Esophagus (tissue), 2 donors: ENCODE results near the gene CD300LD. TPM values are rescaled to one million over a fixed set of nuclear protein-coding genes. Genes with fewer than 3 reads are reported as not detected.

Source experiments
- H3K27ac ChIP-seq, 2 donors: one replicate each; pipeline ENCODE4 v1.5.1; 2013; ENCODE audit warnings: low read depth in 2 of 2, mild to moderate bottlenecking in 2 of 2, inconsistent platforms in 1 of 2, low read length in 1 of 2, moderate library complexity in 1 of 2
- H3K27me3 ChIP-seq, 2 donors: one replicate each; pipeline ENCODE4 v1.6.1; 2013; ENCODE audit warnings: low read length in 2 of 2, control low read depth in 1 of 2, mild to moderate bottlenecking in 1 of 2; ENCODE audit not compliant: insufficient read depth in 2 of 2, control insufficient read depth in 1 of 2
- H3K36me3 ChIP-seq, 2 donors: one replicate each; pipeline ENCODE4 v1.6.1; 2013; ENCODE audit warnings: low read length in 1 of 2; ENCODE audit not compliant: control insufficient read depth in 2 of 2, insufficient read depth in 2 of 2
- H3K4me1 ChIP-seq, 2 donors: one replicate each; pipeline ENCODE4 v1.6.1; 2013; ENCODE audit warnings: low read length in 1 of 2; ENCODE audit not compliant: control insufficient read depth in 2 of 2, insufficient read depth in 2 of 2
- H3K4me3 ChIP-seq, 2 donors: one replicate each; pipeline ENCODE4 v1.5.1; 2013; ENCODE audit warnings: low read length in 2 of 2, mild to moderate bottlenecking in 2 of 2, low read depth in 1 of 2, moderate library complexity in 1 of 2
- H3K9me3 ChIP-seq, 2 donors: one replicate each; pipeline ENCODE4 v1.6.1; 2013; ENCODE audit warnings: mild to moderate bottlenecking in 2 of 2, low read depth in 1 of 2, low read length in 1 of 2, moderate library complexity in 1 of 2; ENCODE audit not compliant: control insufficient read depth in 2 of 2, insufficient read depth in 1 of 2
- WGBS, 2 donors: extraction: QIAGEN DNeasy Blood & Tissue Kit; methylation state at CpG; one replicate each; pipeline ENCODE4 v1.1.7; 2013; 5-methylcytosine and 5-hydroxymethylcytosine counted together
- polyA plus RNA-seq, 2 donors: library from polyadenylated mRNA; stranded (reverse); fragments of 200-250 nt; gene quantifications; one replicate each; pipeline ENCODE4 v1.2.3, GENCODE V29; 2013
- donor health status: healthy with polysubstance abuse.
- donor health status: Bipolar disorder and iron deficiency.

The CD300LD gene
- polyA plus RNA-seq, 2 donors = not detected

DNA sequence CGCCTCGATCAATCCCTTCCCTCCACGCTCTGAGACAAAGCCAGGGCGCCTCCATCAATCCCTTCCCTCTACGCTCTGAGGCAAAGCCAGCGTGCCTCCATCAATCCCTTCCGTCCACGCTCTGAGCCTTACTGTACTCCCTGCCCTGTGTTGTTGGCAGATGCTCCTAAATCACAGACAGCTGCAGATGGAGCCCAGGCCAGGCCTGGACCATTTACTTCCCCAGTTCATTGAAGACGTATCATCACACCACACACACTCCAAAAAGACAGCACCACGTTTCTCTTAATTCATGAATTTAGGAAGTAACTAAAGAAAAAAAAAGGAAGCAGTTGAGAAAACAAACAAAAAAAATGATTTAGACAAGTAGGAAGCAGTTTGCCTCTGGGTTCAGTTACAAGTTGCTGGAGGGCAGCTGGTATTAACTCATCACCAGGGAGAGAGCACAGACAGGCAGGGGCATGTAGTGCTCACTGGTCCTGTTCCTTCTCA lies 7.4 kb upstream of the CD300LD start:
- H3K4me3 ChIP-seq = no peak overlapping the region
- H3K9me3 ChIP-seq = no peaks in the 10 kb centered on the region
- no peak overlapping the region for H3K27ac ChIP-seq
- no peaks in the 10 kb centered on the region for H3K36me3 ChIP-seq
- peaks cover 2 to 3% of the 10 kb centered on the region in 2 donors for H3K4me1 ChIP-seq
- H3K27me3 ChIP-seq = no peaks in the 10 kb centered on the region
- WGBS, 2 donors = 30 to 37% methylated on average over 10 of the region's 10 CpGs

DNA sequence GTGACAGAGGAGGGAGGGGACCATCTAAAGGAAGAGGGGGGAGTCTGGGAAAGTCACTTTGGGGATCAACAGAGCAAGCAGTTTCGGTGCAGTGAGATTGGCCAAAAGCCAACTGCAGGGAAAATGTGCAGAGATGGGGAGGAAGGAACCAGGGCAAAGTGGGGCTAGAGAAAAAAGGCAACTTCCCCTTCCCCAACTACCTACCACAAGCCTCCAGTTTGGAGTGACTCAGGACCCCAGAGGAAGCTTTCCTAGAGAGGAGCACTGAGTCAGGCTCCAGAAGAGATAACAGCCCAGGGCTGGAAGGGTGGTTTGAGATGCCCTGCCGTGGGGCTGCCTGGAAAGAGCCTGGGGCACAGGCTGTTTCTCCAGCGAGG lies 6.9 kb upstream of the CD300LD start:
- Histone ChIP-seq H3K4me1 (peaks cover 2% of the 10 kb centered on the region in 2 donors), H3K27ac (no peak overlapping the region), H3K27me3 (no peaks in the 10 kb centered on the region), H3K4me3 (no peak overlapping the region), H3K36me3 (no peaks in the 10 kb centered on the region), H3K9me3 (no peaks in the 10 kb centered on the region)
- 17 to 18% methylated on average over 3 of the region's 3 CpGs for WGBS, 2 donors

DNA sequence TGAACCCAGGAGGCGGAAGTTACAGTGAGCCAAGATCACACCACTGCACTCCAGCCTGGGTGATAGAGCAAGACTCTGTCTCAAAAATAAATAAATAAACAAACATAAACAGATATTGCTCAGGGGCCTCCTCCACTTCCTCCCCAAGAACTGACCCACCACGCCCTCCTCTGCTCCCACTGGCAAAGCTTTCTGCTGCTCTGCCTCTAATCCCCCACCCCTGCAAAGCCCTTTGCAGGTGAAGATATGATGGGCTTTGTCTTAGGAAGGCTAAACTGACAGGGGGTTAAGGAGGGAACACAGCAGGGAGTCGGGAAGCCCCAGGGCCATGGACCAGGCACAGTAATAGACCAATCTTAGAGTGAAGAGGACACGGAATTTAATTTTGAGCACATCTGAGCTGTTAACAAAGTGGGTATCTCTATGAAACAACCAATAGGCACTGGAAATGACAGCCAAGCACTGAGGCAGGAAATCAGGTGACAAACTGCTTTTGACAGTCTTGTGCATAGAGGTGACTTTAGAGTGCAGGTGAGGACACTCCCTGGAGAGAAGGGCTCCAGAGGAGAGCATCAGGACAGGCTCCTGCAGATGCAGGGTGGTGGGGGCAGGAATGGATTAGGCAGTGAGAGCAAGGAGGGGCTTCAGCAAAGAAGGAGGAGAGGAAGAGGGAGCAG lies 6.4 kb upstream of the CD300LD start:
- no peaks in the 10 kb centered on the region for H3K9me3 ChIP-seq
- H3K27ac ChIP-seq = no peak overlapping the region
- peaks cover 0 to 2% of the 10 kb centered on the region in 2 donors for H3K4me1 ChIP-seq
- H3K27me3 ChIP-seq = no peaks in the 10 kb centered on the region
- WGBS, 2 donors = 72 to 78% methylated on average over 4 of the region's 4 CpGs
- H3K36me3 ChIP-seq = no peaks in the 10 kb centered on the region
- no peak overlapping the region for H3K4me3 ChIP-seq

DNA sequence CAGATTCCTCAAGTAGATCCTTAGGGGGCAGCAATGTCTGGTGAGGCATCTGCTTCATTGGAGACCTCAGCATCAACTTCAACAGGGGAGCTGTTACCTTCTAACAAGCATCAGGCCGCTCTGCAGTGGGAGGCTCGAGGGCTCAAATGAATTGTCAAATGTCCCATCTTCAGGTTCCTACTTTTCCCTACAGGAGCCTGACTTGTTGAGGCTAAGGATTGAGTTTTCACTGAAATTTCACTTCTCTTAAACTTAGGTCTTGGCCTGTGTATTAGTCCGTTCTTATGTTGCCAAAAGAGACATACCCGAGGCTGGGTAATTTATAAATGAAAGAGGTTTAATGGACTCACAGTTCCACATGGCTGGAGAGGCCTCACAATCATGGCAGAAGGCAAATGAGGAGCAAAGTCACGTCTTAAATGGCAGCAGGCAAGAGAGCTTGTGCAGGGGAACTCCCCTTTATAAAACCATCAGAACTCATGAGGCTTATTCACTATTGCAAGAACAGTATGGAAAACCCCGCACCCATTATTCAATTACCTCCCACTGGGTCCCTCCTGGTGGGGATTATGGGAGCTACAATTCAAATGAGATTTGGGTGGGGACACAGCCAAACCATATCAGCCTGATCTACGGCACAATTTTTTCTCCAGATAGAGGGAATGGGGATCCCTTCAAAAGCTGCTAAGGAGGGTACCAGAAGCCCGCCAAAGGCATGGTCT lies 5.1 kb upstream of the CD300LD start:
- WGBS, 2 donors = 72 to 75% methylated on average over 8 of the region's 8 CpGs
- Histone ChIP-seq H3K36me3 (no peaks in the 10 kb centered on the region), H3K27ac (no peak overlapping the region), H3K4me1 (peaks cover 0 to 2% of the 10 kb centered on the region in 2 donors), H3K27me3 (no peaks in the 10 kb centered on the region), H3K9me3 (no peaks in the 10 kb centered on the region), H3K4me3 (no peak overlapping the region)

DNA sequence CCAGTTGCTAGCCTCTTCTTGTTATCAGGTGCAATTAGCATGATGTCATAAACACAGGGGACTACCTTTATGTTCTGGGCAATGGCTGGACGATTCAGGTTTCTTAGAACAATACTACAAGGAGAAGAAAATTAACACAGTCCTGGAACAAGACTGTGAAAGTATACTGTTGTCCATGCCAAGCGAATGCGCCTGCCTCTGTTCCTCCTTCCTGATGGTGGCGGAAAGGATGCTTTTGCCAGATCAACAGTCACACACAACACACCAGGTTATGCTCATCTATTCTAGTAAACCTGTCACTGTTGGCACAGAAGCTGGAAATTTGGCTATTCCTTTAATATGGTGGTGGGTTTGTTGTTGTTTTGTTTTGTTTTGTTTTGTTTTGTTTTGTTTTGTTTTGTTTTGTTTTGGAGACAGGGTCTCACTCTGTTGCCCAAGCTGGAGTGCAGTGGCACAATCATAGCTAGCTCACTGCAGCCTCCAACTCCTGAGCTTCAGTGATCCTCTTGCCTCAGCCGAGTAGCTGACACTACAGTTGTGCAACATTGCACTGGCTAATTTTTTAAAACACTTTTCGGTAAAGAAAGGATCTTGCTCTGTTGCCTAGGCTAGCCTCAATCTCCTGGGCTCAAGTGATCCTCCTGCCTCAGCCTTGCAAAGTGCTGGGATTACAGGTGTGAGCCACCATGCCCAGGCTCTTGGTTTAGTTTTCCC lies 3.1 kb upstream of the CD300LD start:
- Histone ChIP-seq H3K9me3 (no peaks in the 10 kb centered on the region), H3K27me3 (no peaks in the 10 kb centered on the region), H3K4me1 (peaks cover 0 to 2% of the 10 kb centered on the region in 2 donors), H3K27ac (no peak overlapping the region), H3K36me3 (no peaks in the 10 kb centered on the region), H3K4me3 (no peak overlapping the region)
- WGBS, 2 donors = 69 to 78% methylated on average over 6 of the region's 6 CpGs

DNA sequence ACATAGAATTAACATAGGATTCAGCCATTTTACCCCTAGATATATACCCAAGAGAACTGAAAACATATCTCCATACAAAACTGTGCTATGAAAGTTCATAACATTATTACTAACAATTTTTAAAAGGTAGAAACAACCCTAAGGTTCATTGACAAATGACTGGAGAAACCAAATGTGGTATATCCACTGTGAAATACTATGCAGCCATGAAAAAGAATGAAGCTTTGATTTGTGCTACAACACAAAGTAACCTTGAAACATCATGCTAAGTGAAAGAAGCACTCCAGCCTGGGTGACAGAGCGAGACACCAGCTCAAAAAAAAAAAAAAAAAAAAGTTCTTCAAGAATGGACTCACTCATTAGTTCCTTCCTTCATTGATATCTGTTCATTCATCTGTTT lies 580 bp downstream of the CD300LD start:
- Histone ChIP-seq H3K4me3 (no peak overlapping the region), H3K4me1 (no peaks in the 10 kb centered on the region), H3K9me3 (no peaks in the 10 kb centered on the region), H3K27ac (no peak overlapping the region), H3K36me3 (no peaks in the 10 kb centered on the region), H3K27me3 (no peaks in the 10 kb centered on the region)
- WGBS, 2 donors = 75 to 80% methylated on average over 1 of the region's 1 CpG

DNA sequence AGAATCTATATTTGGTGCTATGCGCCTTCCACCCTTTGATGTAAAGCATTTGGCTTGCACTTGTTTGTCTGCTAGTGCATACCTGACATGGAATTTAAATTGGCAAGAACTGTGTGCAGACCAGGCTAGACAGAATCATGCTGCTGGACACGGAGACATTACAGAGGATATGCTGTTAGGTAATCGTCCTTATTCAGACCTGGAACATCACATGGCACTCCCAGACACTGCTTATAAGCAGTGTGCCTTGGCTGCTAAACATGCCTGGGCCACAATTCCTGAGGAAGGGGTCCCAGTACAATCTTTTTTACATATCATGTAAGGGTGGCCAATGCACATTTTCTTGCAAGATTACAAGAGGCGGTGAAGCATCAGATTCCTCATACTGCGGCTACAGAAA lies 6.4 kb downstream of the CD300LD start:
- peaks cover 0 to 3% of the 10 kb centered on the region in 2 donors for H3K9me3 ChIP-seq
- no peak overlapping the region for H3K4me3 ChIP-seq
- WGBS, 2 donors = 59 to 63% methylated on average over 5 of the region's 5 CpGs
- H3K4me1 ChIP-seq = no peaks in the 10 kb centered on the region
- H3K36me3 ChIP-seq = no peaks in the 10 kb centered on the region
- peaks cover 0 to 2% of the 10 kb centered on the region in 2 donors for H3K27me3 ChIP-seq
- H3K27ac ChIP-seq = no peak overlapping the region

DNA sequence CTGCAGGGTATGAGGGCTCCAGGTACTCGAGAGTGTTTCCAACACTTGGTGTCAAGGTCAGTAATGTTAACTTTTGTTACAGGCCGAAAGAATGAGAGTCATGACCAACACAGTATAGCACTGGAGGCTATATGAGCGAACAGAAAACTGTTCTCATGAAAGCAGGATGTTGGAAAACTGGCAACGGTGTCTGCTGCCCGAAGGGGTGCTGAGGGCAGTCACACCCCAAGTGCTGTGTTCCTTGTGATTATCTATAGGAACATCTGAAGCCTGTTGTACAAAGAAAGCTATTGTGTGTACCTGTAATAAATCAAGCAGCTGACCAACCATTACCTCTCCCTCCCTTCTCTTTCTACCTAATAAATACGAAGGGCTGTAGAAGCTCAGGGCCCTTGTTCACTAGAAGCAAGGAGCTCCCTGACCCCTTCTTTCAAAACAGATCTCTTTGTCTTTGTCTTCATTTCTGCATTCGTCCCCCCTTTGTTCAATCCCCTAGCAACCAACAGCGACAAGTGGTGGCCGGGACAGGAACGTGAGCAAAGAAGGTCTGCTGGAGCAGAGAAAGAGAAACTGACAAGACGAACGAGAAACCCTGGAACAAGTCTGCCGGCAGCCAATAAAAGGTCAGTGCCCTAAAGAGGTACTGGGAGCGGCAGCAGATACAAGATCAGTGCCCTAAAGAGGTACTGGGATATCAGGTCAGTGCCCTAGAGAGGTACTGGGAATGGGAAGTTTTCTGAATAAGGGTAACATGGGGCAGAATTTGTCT lies 7.6 kb downstream of the CD300LD start:
- H3K27me3 ChIP-seq = peaks cover 0 to 2% of the 10 kb centered on the region in 2 donors
- 64 to 69% methylated on average over 14 of the region's 14 CpGs for WGBS, 2 donors
- H3K9me3 ChIP-seq = peaks cover 0 to 3% of the 10 kb centered on the region in 2 donors
- H3K36me3 ChIP-seq = no peaks in the 10 kb centered on the region
- H3K4me1 ChIP-seq = no peaks in the 10 kb centered on the region
- no peak overlapping the region for H3K4me3 ChIP-seq
- no peak overlapping the region for H3K27ac ChIP-seq

DNA sequence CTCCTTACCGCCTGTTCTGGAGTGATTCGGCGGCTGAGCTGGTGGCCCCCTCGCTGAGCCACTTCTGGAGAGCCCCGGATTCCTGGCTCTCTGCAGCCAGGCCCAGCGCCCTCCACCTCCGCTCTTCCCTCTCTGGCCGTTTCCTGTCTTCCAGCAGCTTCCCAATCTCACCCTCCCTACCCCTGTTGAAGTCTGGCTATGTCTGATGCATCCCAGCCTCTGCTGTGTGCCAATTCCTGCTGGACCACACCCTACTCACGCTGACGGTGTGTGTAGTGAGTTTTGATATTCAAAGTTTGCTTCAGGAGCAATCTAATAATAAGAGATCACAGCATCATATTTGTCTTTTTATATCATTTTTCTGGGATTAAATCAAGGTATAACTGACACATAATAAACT lies 9.4 kb downstream of the CD300LD start:
- Histone ChIP-seq H3K4me1 (no peaks in the 10 kb centered on the region), H3K27me3 (peaks cover 0 to 2% of the 10 kb centered on the region in 2 donors), H3K27ac (no peak overlapping the region), H3K4me3 (no peak overlapping the region), H3K36me3 (no peaks in the 10 kb centered on the region), H3K9me3 (peaks cover 0 to 3% of the 10 kb centered on the region in 2 donors)
- 66 to 71% methylated on average over 10 of the region's 10 CpGs for WGBS, 2 donors
